ENCODE results near the gene SEC63.

The SEC63 gene

DNA sequence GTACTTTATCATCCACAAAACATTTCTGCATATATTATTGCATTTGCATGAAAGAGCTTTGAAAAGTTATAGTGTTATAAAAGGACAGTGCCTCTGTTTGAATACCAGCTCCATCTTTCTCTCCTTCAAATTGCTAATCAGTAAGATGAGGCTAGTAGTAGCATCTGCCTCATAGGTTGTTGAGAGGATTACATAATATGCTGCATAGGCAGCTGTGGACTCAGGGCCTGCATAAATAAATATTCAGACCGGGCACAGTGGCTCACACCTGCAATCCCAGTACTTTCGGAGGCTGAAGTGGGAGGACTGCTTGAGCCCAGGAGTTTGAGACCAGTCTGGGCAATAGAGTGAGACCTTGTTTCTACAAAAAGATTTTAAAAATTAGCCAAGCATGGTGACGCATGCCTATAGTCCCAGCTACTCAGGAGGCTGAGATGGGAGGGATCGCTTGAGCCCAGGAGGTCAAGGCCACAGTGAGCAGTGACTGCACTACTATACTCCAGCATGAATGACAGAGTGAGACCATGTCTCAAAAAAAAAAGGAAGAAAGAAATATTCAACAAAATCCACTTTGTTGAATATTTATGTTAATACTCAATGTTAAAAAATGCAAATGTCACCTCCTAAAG lies 18.3 kb upstream of the SEC63 start:
- TF ChIP-seq, protein P1, sequence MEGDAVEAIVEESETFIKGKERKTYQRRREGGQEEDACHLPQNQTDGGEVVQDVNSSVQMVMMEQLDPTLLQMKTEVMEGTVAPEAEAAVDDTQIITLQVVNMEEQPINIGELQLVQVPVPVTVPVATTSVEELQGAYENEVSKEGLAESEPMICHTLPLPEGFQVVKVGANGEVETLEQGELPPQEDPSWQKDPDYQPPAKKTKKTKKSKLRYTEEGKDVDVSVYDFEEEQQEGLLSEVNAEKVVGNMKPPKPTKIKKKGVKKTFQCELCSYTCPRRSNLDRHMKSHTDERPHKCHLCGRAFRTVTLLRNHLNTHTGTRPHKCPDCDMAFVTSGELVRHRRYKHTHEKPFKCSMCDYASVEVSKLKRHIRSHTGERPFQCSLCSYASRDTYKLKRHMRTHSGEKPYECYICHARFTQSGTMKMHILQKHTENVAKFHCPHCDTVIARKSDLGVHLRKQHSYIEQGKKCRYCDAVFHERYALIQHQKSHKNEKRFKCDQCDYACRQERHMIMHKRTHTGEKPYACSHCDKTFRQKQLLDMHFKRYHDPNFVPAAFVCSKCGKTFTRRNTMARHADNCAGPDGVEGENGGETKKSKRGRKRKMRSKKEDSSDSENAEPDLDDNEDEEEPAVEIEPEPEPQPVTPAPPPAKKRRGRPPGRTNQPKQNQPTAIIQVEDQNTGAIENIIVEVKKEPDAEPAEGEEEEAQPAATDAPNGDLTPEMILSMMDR (IDR thresholded peaks at IDR 0.05) = no peak
- Histone ChIP-seq H3K27me3 (peaks cover 19% of the 10 kb centered on the region), H3K4me1 (ENCODE audit: control insufficient read depth in 1 of 2, insufficient read depth in 1 of 2, low read depth in 1 of 2, low read length in 1 of 2) (no peaks in the 10 kb centered on the region), H3K4me3 (ENCODE audit: low read depth in 1 of 2, low read length in 1 of 2) (no peak overlapping the region), H3K9me3 (no peaks in the 10 kb centered on the region), H3K36me3 (no peaks in the 10 kb centered on the region), H3K27ac (no peak overlapping the region)

DNA sequence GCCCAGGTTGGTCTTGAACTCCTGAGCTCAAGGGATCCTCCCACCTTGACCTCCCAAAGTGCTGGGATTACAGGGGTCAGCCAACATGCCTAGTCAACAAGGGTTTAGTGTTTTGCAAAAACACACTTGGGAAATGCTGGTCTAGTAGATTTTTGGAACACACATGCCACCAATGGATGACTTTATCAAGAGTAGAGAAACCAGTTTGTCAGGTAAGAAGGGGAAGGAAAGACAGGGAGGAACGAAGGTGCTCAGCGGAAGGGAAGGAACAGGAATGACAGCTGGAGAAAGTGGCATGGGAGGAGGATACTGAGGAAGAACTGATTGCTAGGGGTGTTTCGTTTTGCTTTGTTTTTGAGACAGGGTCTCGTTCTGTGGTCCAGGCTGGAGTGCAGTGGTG lies 15.6 kb upstream of the SEC63 start:
- no peak overlapping the region for H3K4me3 ChIP-seq (ENCODE audit: low read depth in 1 of 2, low read length in 1 of 2)
- TF ChIP-seq, protein P1 (IDR thresholded peaks at IDR 0.05) = no peak
- H3K27ac ChIP-seq = no peak overlapping the region
- no peaks in the 10 kb centered on the region for H3K4me1 ChIP-seq (ENCODE audit: control insufficient read depth in 1 of 2, insufficient read depth in 1 of 2, low read depth in 1 of 2, low read length in 1 of 2)
- peaks cover 19% of the 10 kb centered on the region for H3K27me3 ChIP-seq
- no peaks in the 10 kb centered on the region for H3K9me3 ChIP-seq
- no peaks in the 10 kb centered on the region for H3K36me3 ChIP-seq

DNA sequence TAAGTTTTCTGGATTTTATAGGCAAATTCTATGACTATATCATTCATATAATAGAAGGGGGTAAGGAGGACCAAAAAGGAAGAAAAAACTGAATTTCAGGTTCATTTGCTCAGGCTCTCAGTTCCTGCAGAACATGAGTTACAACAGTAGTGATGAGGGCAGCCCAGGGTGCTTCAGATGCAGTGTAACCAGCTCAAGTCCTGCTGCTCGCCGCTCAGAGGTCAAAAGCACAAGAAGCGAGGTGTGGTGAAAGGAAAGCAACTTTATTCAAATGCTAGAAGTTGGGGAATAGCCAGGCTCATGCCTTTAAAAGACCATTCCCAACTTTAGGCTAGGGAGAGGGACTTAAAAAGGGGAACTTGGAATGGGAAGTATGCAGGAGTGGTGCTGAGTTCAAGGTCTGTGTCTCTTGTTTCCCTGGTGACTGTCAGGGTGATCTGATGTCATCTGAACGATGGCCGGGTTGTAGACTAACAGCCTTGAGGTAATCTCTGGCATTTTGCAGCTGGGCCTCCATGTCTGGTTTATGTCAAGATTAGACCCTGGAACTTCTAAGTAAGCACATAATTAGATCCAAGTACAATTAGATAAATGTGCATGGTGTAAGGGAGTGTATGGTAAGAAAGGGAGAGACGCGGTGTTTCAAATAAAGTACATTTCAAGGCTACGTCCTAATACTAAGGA lies 14.5 kb upstream of the SEC63 start:
- no peaks in the 10 kb centered on the region for H3K4me1 ChIP-seq (ENCODE audit: control insufficient read depth in 1 of 2, insufficient read depth in 1 of 2, low read depth in 1 of 2, low read length in 1 of 2)
- H3K36me3 ChIP-seq = no peaks in the 10 kb centered on the region
- no peaks in the 10 kb centered on the region for H3K9me3 ChIP-seq
- H3K27me3 ChIP-seq = peaks cover 19% of the 10 kb centered on the region
- TF ChIP-seq, protein P1 (IDR thresholded peaks at IDR 0.05) = no peak
- no peak overlapping the region for H3K4me3 ChIP-seq (ENCODE audit: low read depth in 1 of 2, low read length in 1 of 2)
- H3K27ac ChIP-seq = no peak overlapping the region

DNA sequence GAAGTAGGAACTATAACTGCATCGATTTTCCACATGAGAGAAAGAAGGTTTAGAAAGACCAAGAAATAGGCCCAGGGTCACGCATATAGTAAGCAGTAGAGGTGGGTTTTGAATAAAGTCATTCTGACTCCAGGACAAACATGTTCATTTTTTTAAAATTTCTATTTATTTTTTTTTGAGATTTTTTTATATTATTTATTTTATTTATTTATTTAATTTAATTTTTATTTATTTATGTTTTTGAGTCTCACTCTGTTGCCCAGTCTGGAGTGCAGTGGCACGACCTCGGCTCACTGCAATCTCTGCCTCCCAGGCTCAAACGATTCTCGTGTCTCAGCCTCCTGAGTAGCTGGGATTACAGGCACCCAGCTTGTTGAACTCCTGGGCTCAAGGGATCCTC lies 13.2 kb upstream of the SEC63 start:
- TF ChIP-seq, protein P1 (IDR thresholded peaks at IDR 0.05) = no peak
- no peaks in the 10 kb centered on the region for H3K36me3 ChIP-seq
- H3K9me3 ChIP-seq = no peaks in the 10 kb centered on the region
- no peaks in the 10 kb centered on the region for H3K4me1 ChIP-seq (ENCODE audit: control insufficient read depth in 1 of 2, insufficient read depth in 1 of 2, low read depth in 1 of 2, low read length in 1 of 2)
- peaks cover 19% of the 10 kb centered on the region for H3K27me3 ChIP-seq
- H3K27ac ChIP-seq = no peak overlapping the region
- H3K4me3 ChIP-seq (ENCODE audit: low read depth in 1 of 2, low read length in 1 of 2) = no peak overlapping the region

DNA sequence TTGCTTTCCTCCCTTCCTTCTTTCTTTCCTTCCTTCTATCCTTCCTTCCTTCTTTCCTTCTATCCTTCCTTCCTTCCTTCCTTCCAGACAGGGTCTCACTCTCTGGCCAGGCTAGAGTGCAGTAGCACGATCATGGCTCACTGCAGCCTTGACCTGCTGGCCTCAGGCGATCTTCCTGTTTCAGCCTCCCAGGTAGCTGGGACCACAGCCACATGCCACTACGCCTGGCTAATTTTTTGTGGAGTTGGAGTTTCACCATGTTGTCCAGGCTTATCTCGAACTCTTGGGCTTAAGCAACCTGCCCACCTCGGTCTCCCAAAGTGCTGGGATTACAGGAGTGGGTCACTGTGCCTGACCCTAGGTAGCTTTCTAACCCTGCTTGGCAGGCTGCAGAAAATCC lies 12.2 kb upstream of the SEC63 start:
- no peak overlapping the region for H3K4me3 ChIP-seq (ENCODE audit: low read depth in 1 of 2, low read length in 1 of 2)
- H3K27ac ChIP-seq = no peak overlapping the region
- TF ChIP-seq, protein P1 (IDR thresholded peaks at IDR 0.05) = no peak
- H3K36me3 ChIP-seq = no peaks in the 10 kb centered on the region
- no peaks in the 10 kb centered on the region for H3K4me1 ChIP-seq (ENCODE audit: control insufficient read depth in 1 of 2, insufficient read depth in 1 of 2, low read depth in 1 of 2, low read length in 1 of 2)
- peaks cover 19% of the 10 kb centered on the region for H3K27me3 ChIP-seq
- no peaks in the 10 kb centered on the region for H3K9me3 ChIP-seq
